GM21576 (cell line): Measurements from ENCODE around the gene MIER1.
"Not testable (repeated sequence)": the region's sequence is repeated elsewhere in the genome, so short reads cannot be mapped to it uniquely, and the experiment has no call there.

Experiments
- ATAC-seq: cut with Tn5 transposase; IDR thresholded peaks from one replicate; pipeline ENCODE4 v1.9.1; 2021; ENCODE audit warnings: mild to moderate bottlenecking, moderate library complexity; ENCODE audit not compliant: unreplicated experiment

The MIER1 gene

DNA sequence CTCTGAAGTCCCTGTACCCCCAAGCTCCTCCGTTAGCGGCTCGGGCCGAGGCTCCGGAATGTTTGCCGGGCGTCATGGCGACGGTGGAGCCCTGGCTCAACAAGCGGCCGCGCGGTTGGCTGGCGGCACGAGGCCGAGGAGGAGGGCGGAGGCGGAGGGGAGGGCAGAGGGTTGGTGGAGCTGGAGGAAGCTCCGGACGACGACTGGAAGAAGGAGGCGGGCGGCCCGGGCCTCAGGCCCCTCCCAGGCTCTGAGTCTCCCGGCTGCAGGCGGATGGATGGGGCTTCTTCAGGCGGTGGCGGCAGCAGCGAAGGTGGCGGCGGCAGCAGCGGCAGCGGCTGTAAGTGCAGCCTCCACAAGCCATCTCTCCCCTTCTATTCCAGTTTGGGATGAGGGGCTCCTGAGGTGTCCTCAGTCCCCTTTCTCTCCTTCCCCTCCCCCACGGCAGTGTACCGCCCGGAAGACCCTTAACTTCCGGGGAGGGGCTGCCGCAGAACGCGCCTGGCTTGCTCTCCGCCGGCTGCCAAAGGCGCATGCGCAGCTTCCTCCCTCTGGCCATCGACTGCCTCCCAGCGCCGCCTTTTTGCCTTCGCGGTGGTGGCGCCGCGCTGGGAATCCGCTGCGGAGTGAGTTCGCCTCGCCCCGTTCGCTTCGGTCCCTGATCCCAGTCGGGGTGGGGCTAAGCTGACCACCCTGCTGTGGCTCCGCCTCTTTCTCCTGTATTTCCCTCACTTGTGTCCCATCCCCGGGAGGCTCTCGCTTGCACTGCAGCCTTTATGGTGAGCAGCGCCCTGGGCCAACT, at the start of gene MIER1, which contains the start of gene DNAI4:
Gene MIER1, plus strand, starts transcription at position 235 of the 802 bp plus-strand sequence. Its CDS starts 39 bp downstream, at position 274.
Gene DNAI4, minus strand, starts transcription at position 101 of the 802 bp plus-strand sequence. Its CDS starts 25 bp downstream, at position 76.
- ATAC-seq, result peak; percentile 95

DNA sequence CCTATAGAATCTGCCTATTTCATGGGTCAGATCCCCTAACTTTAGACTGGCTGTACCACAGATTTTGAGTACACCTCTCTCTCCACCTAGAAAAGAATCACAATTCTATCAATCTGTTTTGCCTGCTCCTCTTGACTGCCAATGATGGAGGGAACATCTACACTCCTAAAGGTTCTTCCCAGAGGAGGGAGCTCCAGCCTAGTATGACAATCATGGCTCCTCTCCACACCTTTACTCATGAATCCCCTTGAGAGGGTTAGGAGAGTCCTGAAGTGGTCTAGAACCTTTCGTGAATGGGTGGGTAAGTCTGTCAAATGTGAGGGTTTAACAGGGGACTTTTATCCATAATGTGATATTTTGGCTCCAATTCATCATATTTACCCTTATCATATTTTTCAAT, 48.1 kb upstream of the MIER1 start:
- ATAC-seq, result no peak

DNA sequence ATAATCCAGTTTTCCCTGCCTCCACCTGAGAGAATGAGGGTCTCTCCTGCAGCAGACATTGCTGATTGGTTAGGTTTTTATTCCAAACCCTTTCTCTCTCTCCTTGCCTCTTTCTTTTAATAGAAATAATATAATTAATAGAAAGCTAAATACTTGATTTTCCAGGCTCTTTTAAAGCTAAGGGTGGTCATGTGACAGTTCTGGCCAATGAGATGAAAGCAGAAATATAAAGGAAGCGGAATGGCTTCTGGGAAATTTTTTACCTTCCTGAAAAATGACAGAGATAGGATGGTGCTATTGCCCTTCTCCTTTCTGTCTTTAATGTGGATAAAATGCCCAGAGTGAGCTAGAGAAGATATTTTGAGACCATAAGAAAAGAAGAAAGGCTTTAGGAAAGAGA, 35.8 kb upstream of the MIER1 start:
- no peak for ATAC-seq

DNA sequence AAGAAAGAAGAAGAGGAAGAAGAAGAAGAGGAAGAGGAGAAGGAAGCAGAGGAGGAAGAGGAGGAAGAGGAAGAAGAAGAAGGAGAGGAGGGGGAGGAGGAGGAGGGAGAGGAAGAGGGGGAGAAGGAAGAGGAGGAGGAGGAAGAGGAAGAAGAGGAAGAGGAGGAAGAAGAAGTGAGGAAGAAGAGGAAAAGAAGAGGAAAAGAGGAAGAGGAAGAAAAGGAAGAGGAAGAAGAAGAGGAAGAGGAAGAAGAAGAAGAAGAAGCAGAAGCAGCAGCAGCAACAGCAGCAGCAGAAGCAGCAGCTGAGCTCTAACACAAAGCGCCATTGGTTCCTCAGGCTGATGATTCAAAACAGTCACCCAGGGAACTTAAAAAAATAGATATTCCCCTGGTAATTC, 34.2 kb upstream of the MIER1 start:
- no peak for ATAC-seq

DNA sequence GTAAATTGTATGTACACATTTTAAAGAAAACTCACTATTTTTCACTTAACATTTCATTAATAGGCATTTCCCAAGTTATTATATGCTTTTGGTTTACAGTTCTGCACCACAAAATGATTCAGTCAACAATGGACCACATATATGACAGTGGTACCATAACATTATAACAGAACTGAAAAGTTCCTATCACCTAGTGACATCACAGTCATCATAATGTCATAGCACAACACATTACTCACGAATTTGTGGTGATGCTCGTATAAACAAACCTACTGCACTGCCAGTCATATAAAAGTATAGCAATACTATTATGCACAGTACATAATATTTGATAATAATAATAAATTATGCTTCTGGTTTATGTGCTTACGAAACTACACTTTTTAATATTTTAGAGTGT, 31.1 kb upstream of the MIER1 start:
- no peak for ATAC-seq

DNA sequence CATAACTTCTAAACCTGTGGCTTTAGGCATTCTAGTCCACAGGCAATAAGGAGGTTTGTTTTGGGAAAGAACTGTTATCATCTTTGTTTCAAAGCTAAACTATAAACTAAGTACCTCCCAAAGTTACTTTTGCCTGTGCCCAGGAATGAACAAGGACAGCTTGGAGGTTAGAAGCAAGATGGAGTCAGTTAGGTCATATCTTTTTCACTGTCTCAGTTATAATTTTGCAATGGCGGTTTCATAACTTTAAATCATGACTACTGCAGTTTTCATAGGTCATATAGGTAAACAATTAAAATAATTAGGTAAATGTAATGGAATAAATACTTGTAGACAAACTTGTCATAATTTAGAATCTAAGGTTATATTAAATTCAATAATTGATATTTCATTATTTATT, 9.6 kb upstream of the MIER1 start:
- ATAC-seq, result not testable (repeated sequence)

DNA sequence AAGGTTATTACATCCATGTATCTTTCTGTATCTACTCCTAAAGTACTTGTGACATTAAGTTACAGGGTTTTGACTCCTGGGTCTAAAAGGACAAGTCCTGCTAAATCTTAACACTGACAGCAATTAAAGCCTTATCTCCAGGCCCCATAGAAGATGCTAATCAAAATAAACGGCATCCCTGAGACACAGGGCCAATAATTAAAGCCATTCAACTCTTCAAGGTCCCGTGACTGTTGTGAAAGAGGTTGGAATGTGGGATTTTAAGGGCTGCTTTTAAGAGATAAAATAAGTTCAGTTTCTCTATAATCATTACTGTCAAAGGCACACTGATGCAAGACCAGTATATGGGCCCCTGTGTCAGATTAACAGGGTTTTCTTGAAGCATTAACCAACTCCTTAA, 8.5 kb upstream of the MIER1 start:
- no peak for ATAC-seq

DNA sequence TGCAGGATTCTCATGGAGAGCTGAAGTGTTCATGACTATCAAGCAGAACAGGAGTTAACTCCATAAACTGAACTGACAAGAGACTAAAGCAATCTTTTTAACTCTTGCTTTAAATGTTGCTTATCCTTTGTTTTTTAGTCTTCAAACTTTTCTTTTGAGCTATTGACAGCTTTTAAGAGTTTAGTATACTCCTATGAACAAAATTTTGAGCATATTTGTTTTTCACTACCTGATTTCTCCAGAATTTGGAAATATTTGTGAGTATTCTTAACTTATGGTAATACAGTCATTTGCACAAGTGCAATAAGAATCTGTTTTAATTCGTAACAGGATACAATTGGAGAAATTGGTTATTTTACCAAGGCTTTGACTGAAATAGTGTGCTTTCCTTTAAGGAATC, 7.3 kb upstream of the MIER1 start:
- ATAC-seq, result no peak

DNA sequence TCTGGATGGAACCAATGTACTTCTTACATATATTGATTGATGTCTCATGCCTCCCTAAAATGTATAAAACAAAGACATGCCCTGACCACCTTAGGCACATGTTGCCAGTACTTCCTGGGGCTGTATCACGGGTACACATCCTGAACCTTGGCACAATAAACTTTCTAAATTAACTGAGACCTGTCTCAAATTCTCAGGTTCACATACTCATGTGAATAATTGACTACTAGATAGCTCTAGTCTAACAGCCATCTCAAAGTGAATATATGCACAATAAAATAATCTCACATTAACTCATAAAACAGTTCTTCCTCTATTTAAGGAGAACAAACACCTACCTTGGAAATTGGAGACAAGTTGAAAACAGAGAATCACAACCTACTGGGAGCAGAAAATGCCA, 5.7 kb upstream of the MIER1 start:
- no peak for ATAC-seq

DNA sequence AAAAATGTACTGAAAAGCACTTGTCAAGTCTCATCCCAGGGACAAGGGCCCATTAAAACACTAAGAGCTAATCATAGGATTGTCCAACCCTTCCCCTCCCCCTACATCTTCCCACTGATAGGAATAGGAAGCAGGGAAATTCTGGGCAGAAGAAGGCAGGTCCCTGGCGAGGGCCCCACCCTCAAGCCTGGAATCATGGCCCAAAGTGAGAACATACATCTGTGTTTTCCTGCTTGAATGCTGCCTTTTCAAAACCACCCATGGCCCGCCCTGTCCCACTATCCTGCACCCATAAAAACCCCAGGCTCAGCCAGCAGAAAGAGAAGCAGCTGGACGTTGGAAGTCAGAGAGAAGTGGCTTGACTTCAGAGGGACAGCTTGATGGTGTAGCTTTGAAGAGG, 5.0 kb upstream of the MIER1 start:
- ATAC-seq, result no peak

DNA sequence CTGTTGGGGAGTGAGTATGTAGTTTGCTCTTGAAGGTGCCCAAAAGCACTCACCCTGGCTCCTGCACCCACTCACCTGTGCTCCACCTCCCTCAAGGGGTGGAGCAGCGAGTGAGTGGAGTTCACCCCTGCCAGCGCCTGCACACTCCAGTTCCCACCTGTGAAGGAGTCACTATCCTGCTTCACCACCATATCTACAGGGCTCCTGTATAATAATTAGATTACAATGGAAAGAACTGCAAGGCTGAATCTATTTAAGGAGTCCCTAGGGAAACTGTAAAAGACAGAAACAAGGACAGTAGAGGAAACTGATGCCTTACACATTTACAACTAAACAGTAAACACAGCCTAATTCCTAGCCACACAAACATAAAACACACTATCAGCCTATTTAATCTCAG, 4.2 kb upstream of the MIER1 start:
- ATAC-seq, result no peak

DNA sequence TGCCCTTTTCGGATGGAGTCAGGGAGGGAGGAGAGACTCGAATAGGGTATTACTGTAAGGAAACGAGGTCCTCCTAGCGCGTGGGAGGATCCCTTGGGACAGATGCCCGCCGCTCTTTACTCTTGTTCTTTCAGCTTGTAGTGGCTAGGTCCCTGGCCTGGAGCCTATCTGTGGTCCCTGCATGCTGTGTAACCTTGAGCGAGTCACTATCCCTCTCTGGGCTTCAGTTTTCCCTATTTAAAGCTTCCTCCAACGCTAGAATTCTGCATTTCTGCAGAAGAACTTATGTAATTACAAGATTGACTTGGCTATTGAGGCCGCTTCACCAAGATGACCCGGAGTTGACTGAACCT, 744 bp downstream of the MIER1 start:
- ATAC-seq, result no peak

DNA sequence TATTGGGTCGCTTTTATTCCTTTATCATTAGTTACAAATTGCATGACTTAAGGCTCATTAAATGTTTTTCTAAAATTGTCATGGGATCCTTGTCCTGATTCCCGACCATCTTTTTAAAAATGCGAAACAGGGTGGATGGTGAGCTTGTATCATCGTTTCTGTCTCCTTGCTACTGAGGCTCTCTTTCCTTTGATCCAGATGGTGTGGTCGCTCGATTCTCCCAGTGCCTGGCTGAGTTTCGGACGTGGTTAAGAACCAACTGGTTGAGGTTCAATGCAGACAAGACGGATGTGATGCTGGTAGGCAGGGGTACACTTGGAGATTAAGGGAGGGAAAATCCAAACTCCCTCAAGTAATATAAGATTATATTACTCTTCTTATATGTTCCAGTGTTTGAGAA, 1.2 kb downstream of the MIER1 start:
- no peak for ATAC-seq

DNA sequence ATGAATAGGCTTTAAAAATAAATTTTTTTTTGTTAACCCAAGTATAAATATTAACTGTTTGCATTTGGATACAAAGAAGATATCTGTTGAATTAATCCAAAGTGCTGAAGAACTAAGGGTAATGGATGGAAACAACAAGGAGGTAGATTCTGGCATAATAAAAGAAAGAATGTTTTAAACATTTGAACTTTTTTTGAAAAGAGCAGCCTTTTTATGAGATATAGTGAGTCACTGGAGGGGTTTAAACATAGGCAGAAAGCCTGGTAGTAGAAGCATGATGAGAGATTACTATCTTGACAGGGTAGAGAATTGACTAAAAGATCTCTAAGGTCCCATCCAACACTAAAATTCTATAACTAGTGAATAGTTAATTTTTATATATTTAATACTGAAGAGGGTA, 2.7 kb downstream of the MIER1 start:
- no peak for ATAC-seq

DNA sequence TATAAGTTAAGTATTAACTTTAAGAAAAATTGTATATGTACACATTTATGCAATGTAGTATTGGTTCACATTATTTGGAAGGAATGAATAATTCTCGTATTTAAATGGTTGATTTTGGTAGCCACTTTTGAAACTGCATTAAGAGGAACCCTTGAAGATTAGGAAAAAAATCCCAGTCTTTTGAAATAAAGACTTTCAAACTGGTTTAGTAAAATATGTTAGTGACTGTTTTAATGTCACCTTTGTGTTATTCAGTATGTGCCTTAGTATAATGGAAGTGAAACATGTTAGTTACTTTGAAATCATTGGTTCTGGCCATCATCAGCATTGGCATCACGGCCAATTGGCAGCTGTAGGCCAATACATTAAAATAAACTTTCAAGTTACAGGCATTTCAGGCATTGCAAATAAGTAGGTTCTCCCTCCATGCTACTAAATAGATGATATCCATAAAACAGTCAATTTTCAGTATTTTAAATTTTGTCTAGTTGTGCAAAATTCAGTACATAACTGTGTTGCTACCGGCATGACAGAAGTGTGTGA, 4.4 kb downstream of the MIER1 start:
- no peak for ATAC-seq

DNA sequence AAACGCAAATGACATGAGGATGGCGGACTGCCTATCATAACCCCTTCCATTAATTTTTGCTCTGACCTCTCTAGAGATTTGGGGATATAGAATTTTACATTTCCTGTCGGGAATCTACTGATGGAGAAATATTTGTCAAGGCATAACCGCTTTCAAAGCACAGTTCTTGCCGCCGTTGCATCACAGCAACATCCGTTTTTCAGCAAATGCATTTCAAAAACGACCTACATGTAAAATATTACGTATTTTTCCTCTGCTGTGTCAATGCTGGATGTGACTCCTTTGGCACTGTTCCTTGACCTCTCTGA, 4.9 kb downstream of the MIER1 start:
- ATAC-seq, result no peak

DNA sequence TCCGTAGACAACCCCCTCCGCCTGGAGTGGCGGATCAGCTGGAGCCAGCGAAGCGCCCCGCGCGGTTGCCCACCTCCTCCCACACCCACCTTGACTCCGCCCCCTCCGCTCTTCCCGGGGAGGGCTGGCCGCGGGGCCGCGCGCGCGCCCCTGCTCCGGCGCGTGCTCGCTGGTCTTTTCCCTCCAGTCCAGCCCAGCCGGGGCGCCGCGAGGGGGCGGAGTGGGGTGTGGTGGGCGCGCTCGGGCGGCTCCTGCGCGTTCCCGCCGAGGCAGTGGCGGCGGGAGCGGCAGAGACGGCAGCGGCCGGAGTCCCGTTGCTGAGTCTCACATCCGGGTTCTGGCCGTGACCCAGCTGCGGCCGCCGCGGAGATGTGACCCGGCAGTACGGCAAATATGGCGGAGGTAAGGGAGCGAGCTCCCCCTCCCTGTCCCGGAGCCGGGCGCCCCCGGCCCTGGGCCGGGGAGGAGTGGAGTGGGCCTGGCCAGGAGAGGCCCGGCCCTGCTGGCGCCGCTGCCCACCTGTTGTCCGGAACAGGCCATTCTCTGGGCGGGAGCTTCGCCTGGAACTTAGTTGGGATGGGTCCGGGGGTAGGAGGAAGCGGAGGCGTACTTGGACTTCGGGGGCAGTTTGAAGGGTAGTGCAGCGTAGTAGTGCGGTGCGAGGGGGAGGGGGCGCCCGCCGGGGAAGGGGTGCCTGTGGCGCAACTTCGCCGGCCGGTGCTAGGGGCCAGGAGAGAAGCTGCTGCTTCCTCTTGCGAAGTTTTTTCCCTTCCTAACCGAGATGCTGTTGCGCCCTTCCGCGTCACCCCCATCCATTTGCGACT, 5.4 kb downstream of the MIER1 start:
- ATAC-seq, result peak; percentile 63

DNA sequence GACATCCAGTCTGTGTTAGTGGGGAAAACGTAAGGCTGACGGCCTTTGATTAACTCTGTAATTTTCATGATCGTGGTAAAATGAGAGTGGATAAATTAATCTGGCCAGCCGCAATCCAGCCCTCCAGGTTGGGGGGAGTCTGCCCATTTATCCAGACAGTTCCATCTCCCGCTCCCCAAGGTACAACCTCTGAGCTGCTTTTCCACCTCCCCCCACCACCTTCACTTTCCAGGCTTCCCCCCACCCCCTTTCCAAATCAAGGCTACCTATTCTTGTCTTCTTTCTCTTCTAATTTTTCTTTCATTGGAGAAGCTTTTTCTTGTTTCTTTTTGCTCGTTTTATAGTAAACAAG, 6.0 kb downstream of the MIER1 start:
- ATAC-seq, result no peak

DNA sequence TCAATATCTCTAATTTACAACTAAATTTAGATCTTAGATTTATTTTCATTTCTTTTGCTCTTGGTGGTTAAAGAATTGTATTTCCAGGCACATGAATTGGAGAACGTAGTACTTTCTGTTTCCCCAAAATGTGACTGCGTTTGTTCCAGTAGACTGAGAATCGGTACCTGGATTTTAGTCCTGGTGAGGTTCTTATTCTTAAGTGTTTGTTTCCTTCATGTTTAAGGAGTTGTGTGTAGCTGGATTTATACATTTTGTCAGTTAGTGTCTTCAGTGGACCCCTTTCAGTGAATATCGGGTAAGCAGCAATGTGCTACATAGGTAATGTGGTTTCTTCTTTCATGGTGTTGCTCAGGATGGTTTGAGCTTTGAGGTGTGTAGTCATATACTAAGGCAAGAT, 6.8 kb downstream of the MIER1 start:
- ATAC-seq, result no peak

DNA sequence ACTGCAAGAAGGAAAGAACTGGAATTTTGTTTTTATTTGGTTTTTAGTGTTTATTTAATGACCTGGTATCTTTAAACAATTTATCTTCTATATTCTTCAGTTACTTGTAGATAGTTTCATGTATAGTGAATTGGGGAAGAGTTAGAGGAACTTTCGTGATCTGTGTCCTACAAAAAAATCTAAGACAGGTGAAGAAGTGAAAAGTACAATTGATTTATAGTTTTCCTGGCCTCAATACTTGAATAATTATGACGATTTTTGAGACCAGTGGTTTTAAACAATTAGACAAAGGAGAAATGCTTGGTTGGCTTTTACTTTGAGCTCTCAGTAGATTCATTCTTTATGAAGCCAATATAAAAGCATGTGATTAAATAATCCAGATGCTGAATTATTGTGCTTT, 7.5 kb downstream of the MIER1 start:
- no peak for ATAC-seq

DNA sequence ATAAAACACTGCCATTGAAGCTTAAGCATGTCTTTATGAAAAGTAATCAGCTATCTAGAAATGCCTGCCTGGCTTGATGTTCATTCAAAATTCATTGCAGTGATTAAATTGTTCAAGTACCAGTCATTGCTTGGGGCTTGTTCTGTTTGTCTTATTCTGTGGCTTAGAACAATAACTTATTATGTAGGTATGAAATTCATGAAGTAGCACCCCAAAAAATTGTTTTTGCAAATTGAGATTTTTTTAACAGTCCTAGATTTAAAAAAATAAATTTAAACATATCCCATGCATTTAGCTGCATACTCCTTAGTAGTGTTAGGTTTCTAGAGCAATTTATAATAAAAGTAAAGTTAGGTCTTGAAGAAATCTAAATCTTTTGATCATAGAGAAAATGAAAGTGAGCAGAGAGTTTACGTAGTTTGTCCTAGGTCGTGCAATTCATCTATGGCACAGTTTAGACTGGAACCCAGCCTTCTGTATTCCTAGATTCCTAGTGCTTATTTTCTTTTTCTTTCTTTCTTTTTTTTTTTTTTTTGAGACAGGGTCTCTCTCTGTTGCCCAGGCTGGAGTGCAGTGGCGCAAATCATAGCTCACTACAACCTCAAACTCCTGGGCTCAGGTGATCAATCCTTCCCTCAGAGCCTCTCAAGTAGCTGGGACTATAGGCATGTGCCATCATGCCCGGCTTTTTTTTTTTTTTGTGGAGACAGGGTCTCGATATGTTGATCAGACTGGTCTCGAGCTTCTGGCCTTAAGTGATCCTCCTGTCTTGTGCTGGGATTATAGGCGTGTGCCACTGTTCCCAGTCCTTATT, 9.3 kb downstream of the MIER1 start:
- no peak for ATAC-seq
